ENCODE data around the gene NDUFAF5.
A peak's percentile ranks its signal among the peaks of the same experiment; 100 is the strongest.
"Not testable (repeated sequence)": the region's sequence is repeated elsewhere in the genome, so short reads cannot be mapped to it uniquely, and the experiment has no call there.

NDUFAF5 gene

GRCh38 chr20:13784893-13785715 lies at the start of gene NDUFAF5, which contains the start of gene ESF1:
Gene NDUFAF5, plus strand, starts transcription at chr20:13785028. Its CDS starts 41 bp downstream, at chr20:13785069.
Gene ESF1, minus strand, starts transcription at chr20:13784919. Its CDS starts 1,779 bp downstream, at chr20:13783140.
- DNase-seq: peak; percentile 99

GRCh38 chr20:13735826-13736225 lies 49.0 kb upstream of the NDUFAF5 start:
- DNase-seq: no peak

- no peak for DNase-seq
Observed at GRCh38 chr20:13736436-13737191, 48.2 kb upstream of the NDUFAF5 start.

- DNase-seq: not testable (repeated sequence)
Observed at GRCh38 chr20:13738187-13738586, 46.6 kb upstream of the NDUFAF5 start.

GRCh38 chr20:13739731-13740649 lies 44.8 kb upstream of the NDUFAF5 start:
- no peak for DNase-seq

- no peak for DNase-seq
Observed at GRCh38 chr20:13741879-13742278, 42.9 kb upstream of the NDUFAF5 start.

GRCh38 chr20:13744352-13744751 lies 40.5 kb upstream of the NDUFAF5 start:
- no peak for DNase-seq

GRCh38 chr20:13745784-13746183 lies 39.0 kb upstream of the NDUFAF5 start:
- DNase-seq: no peak

GRCh38 chr20:13749811-13750210 lies 35.0 kb upstream of the NDUFAF5 start:
- DNase-seq: no peak

- no peak for DNase-seq
Observed at GRCh38 chr20:13753436-13754036, 31.3 kb upstream of the NDUFAF5 start.

- no peak for DNase-seq
Observed at GRCh38 chr20:13755809-13756208, 29.0 kb upstream of the NDUFAF5 start.

- DNase-seq: no peak
Observed at GRCh38 chr20:13756551-13756950, 28.3 kb upstream of the NDUFAF5 start.

GRCh38 chr20:13758884-13759283 lies 25.9 kb upstream of the NDUFAF5 start:
- DNase-seq: no peak

GRCh38 chr20:13760451-13760946 lies 24.3 kb upstream of the NDUFAF5 start:
- not testable (repeated sequence) for DNase-seq

- DNase-seq: no peak
Observed at GRCh38 chr20:13765299-13765698, 19.5 kb upstream of the NDUFAF5 start.

GRCh38 chr20:13765868-13766416 lies 18.9 kb upstream of the NDUFAF5 start:
- no peak for DNase-seq

- no peak for DNase-seq
Observed at GRCh38 chr20:13770141-13770540, 14.7 kb upstream of the NDUFAF5 start.

- peak; percentile 67 for DNase-seq
Observed at GRCh38 chr20:13771853-13772453, 12.9 kb upstream of the NDUFAF5 start.

- DNase-seq: no peak
Observed at GRCh38 chr20:13772529-13772928, 12.3 kb upstream of the NDUFAF5 start.

GRCh38 chr20:13775867-13776266 lies 9.0 kb upstream of the NDUFAF5 start:
- DNase-seq: no peak

GRCh38 chr20:13777171-13777601 lies 7.6 kb upstream of the NDUFAF5 start:
- DNase-seq: peak; percentile 25

Measured in DMS53 (cell line).